ENCODE results near the gene FAM174B.

Gene FAM174B

GRCh38 chr15:92655178-92655995, at the start of gene FAM174B:
TSS of gene FAM174B (minus strand) at chr15:92655775.
- peak in 1 of 2 donors; percentile 30 for DNase-seq (ENCODE audit: low read depth in 1 of 2, low spot score in 1 of 2)

GRCh38 chr15:92696096-92696495, 40.5 kb upstream of the FAM174B start:
- no peak for DNase-seq (ENCODE audit: low read depth in 1 of 2, low spot score in 1 of 2)

- DNase-seq (ENCODE audit: low read depth in 1 of 2, low spot score in 1 of 2), result no peak
Observed at GRCh38 chr15:92693691-92694331, 38.2 kb upstream of the FAM174B start.

DNA sequence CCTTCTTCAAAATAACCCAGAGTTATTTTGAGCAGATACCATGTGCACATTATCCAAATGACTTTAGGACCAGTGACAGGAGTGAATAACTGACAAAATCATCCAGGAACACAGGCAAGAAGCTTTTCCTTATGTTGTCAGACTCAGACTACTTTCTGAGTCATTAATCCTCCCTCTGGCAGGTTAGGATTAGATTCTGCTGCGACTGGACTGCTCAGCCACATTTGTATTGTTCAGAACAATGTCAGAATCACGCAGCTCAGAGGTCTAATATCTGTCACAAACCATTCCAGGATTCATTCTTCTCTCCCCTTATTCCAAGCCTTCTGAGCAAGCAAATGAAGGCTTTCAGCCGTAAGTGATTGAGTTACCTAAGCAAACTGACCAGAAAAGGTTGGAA, 34.8 kb upstream of the FAM174B start:
- no peak for DNase-seq (ENCODE audit: low read depth in 1 of 2, low spot score in 1 of 2)

DNA sequence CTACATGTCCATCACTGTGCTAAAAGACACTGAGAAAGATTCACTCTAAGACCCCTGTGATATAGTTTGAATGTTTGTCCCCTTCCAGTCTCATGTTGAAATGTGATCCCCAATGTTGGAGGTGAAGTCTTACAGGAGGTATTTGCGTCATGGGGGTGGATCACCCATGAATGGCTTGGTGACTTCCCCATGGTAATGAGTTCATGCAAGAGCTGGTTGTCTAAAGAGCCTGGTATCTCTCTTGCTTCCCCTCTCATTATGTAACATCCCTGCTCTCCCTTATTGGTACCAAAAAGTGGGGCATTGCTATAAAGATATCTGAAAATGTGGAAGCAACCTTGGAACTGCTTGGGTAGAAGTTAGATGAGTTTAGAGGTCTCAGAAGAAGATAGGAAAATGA, 32.2 kb upstream of the FAM174B start:
- no peak for DNase-seq (ENCODE audit: low read depth in 1 of 2, low spot score in 1 of 2)

DNA sequence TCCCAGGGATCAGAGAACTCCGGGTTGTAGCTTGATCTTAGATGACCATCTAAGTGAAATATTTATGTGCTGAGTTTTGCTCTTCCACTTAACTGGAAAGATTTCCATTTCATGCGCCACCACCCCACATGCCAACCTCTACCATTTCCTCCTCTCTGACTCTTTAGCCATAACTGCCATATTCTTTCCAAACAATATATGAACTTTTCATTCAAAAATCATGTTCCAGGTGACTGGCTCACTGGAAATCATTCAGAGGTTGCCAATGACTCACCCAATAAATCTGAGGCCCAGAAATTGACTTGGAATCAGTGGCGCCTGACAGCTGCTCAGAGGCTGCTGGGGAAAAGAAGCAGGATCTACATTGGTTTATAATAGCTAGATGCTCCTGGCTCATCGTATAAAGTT, 31.6 kb upstream of the FAM174B start:
- no peak for DNase-seq (ENCODE audit: low read depth in 1 of 2, low spot score in 1 of 2)

- no peak for DNase-seq (ENCODE audit: low read depth in 1 of 2, low spot score in 1 of 2)
Observed at GRCh38 chr15:92683511-92683834, 27.9 kb upstream of the FAM174B start.

GRCh38 chr15:92682741-92683510, 27.4 kb upstream of the FAM174B start:
- DNase-seq (ENCODE audit: low read depth in 1 of 2, low spot score in 1 of 2), result no peak

GRCh38 chr15:92681141-92681631, 25.6 kb upstream of the FAM174B start:
- DNase-seq (ENCODE audit: low read depth in 1 of 2, low spot score in 1 of 2), result no peak

- DNase-seq (ENCODE audit: low read depth in 1 of 2, low spot score in 1 of 2), result no peak
Observed at GRCh38 chr15:92677999-92678398, 22.4 kb upstream of the FAM174B start.

- DNase-seq (ENCODE audit: low read depth in 1 of 2, low spot score in 1 of 2), result no peak
Observed at GRCh38 chr15:92676561-92676960, 21.0 kb upstream of the FAM174B start.

- no peak for DNase-seq (ENCODE audit: low read depth in 1 of 2, low spot score in 1 of 2)
Observed at GRCh38 chr15:92675485-92675884, 19.9 kb upstream of the FAM174B start.

DNA sequence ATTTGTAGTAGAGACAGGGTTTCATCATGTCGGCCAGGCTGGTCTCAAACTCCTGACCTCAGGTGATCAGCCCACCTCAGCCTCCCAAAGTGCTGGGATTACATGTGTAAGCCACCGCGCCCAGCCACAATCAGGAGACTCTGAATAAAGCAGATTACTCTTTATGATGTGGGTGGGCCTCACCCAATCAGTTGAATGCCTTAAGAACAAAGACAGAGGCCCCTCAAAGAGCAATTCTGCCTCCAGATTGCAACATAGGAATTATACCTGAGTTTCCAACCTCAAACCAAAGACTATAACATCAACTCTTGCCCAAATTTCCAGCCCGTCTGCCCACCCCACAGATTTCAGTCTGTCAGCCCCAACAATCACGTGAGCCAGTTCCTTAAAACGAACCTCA, 18.8 kb upstream of the FAM174B start:
- no peak for DNase-seq (ENCODE audit: low read depth in 1 of 2, low spot score in 1 of 2)

DNA sequence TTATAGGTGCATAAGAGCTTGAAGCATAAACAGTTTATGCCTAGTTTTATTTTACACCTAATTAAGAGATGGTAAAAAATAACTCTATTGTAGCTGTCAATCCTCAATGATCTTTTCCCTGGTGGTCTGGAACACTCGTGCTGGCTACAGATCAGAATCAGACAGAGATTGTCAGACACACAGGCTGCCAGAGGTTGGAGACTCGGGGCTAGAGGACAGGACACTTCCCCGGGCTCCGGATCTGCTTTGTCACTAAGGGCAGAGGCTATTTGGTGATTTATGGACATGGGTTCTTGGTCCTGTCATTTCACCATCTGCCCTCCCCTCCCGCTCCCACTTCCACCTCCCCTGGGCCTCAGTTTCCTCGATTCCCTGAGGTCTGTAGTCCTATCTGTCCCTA, 16.5 kb upstream of the FAM174B start:
- no peak for DNase-seq (ENCODE audit: low read depth in 1 of 2, low spot score in 1 of 2)

GRCh38 chr15:92671406-92671805, 15.8 kb upstream of the FAM174B start:
- DNase-seq (ENCODE audit: low read depth in 1 of 2, low spot score in 1 of 2), result no peak

GRCh38 chr15:92670621-92671020, 15.0 kb upstream of the FAM174B start:
- DNase-seq (ENCODE audit: low read depth in 1 of 2, low spot score in 1 of 2), result no peak

- DNase-seq (ENCODE audit: low read depth in 1 of 2, low spot score in 1 of 2), result no peak
Observed at GRCh38 chr15:92669432-92669831, 13.9 kb upstream of the FAM174B start.

- no peak for DNase-seq (ENCODE audit: low read depth in 1 of 2, low spot score in 1 of 2)
Observed at GRCh38 chr15:92668620-92669019, 13.0 kb upstream of the FAM174B start.

GRCh38 chr15:92667970-92668485, 12.5 kb upstream of the FAM174B start:
- no peak for DNase-seq (ENCODE audit: low read depth in 1 of 2, low spot score in 1 of 2)

DNA sequence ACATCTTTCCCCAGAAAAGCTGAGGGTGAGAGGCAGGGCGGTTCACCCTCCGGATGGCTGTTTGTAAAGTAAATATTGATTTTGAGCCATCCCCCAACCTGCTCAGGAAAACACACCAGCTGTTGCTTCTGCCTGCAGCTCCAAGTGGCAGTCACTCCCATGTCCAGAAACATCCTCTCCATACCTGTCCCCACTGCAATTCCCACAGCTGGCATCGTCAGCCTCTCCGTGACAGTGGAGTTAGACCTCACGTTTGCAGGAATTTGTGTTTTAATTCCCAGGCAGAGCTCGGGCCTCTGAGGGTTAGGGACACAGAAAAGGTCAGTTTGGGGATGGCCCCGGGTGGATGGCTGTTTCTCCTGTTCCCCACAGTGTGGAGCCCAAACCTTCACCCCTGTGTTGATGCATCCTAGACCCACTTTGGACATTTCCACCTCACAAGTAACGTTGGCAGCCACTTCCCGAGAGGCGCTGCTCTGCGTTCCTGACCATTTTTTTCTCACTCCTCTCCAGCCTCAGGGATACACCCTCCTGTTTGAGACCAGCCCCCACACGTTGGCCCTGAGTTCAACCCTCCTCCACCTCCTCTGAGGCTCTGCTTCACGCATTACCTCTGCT, 11.8 kb upstream of the FAM174B start:
- no peak for DNase-seq (ENCODE audit: low read depth in 1 of 2, low spot score in 1 of 2)

DNA sequence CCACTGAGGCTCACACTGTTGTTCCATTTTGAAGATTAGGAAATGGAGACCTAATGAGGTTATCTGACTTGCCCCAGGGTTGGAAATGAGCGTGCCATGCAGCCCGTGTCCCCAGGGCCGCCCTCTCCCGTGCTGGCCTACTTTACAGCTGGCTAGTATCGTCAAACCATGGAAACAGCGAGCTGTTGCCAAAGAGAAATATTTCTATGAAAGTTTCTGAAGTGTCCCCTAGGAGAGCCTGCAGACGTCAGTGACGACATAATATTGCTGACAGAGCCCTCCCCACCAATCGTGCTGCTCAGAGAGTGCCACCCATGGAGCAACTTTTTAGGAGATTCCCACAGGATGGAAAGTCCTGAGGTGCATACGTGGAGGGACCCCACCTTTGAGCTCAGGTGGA, 11.2 kb upstream of the FAM174B start:
- DNase-seq (ENCODE audit: low read depth in 1 of 2, low spot score in 1 of 2), result no peak
